Esophagus (tissue), 2 donors: ENCODE results near the gene SLC37A2. TPM values are rescaled to one million over a fixed set of nuclear protein-coding genes. Genes with fewer than 3 reads are reported as not detected.

Source experiments
- H3K27ac ChIP-seq, 2 donors: one replicate each; pipeline ENCODE4 v1.5.1; 2013; ENCODE audit warnings: low read depth in 2 of 2, mild to moderate bottlenecking in 2 of 2, inconsistent platforms in 1 of 2, low read length in 1 of 2, moderate library complexity in 1 of 2
- H3K27me3 ChIP-seq, 2 donors: one replicate each; pipeline ENCODE4 v1.6.1; 2013; ENCODE audit warnings: low read length in 2 of 2, control low read depth in 1 of 2, mild to moderate bottlenecking in 1 of 2; ENCODE audit not compliant: insufficient read depth in 2 of 2, control insufficient read depth in 1 of 2
- H3K36me3 ChIP-seq, 2 donors: one replicate each; pipeline ENCODE4 v1.6.1; 2013; ENCODE audit warnings: low read length in 1 of 2; ENCODE audit not compliant: control insufficient read depth in 2 of 2, insufficient read depth in 2 of 2
- H3K4me1 ChIP-seq, 2 donors: one replicate each; pipeline ENCODE4 v1.6.1; 2013; ENCODE audit warnings: low read length in 1 of 2; ENCODE audit not compliant: control insufficient read depth in 2 of 2, insufficient read depth in 2 of 2
- H3K4me3 ChIP-seq, 2 donors: one replicate each; pipeline ENCODE4 v1.5.1; 2013; ENCODE audit warnings: low read length in 2 of 2, mild to moderate bottlenecking in 2 of 2, low read depth in 1 of 2, moderate library complexity in 1 of 2
- H3K9me3 ChIP-seq, 2 donors: one replicate each; pipeline ENCODE4 v1.6.1; 2013; ENCODE audit warnings: mild to moderate bottlenecking in 2 of 2, low read depth in 1 of 2, low read length in 1 of 2, moderate library complexity in 1 of 2; ENCODE audit not compliant: control insufficient read depth in 2 of 2, insufficient read depth in 1 of 2
- WGBS, 2 donors: extraction: QIAGEN DNeasy Blood & Tissue Kit; methylation state at CpG; one replicate each; pipeline ENCODE4 v1.1.7; 2013; 5-methylcytosine and 5-hydroxymethylcytosine counted together
- polyA plus RNA-seq, 2 donors: library from polyadenylated mRNA; stranded (reverse); fragments of 200-250 nt; gene quantifications; one replicate each; pipeline ENCODE4 v1.2.3, GENCODE V29; 2013
- donor health status: healthy with polysubstance abuse.
- donor health status: Bipolar disorder and iron deficiency.

Gene SLC37A2
- polyA plus RNA-seq, 2 donors = 21.7 to 27.0 TPM

GRCh38 chr11:125075242-125075625, 12.1 kb downstream of the SLC37A2 start:
- Histone ChIP-seq H3K4me3 (no peak overlapping the region), H3K4me1 (peaks cover 0 to 22% of the 10 kb centered on the region in 2 donors), H3K27ac (peak overlapping the region; percentile 24 to 61), H3K27me3 (no peaks in the 10 kb centered on the region), H3K36me3 (no peaks in the 10 kb centered on the region), H3K9me3 (no peaks in the 10 kb centered on the region)
- WGBS, 2 donors = 82 to 84% methylated on average over 7 of the region's 7 CpGs

- no peaks in the 10 kb centered on the region for H3K27me3 ChIP-seq
- H3K4me1 ChIP-seq = peaks cover 0 to 16% of the 10 kb centered on the region in 2 donors
- peak overlapping the region; percentile 24 to 61 for H3K27ac ChIP-seq
- no peaks in the 10 kb centered on the region for H3K9me3 ChIP-seq
- no peak overlapping the region for H3K4me3 ChIP-seq
- no peaks in the 10 kb centered on the region for H3K36me3 ChIP-seq
- WGBS, 2 donors = 61% methylated on average over 11 of the region's 11 CpGs
These were observed 12.8 kb downstream of the SLC37A2 start for GRCh38 chr11:125075900-125076317.

GRCh38 chr11:125076378-125076945, 13.4 kb downstream of the SLC37A2 start:
- no peak overlapping the region for H3K27ac ChIP-seq
- H3K4me3 ChIP-seq = no peak overlapping the region
- no peaks in the 10 kb centered on the region for H3K9me3 ChIP-seq
- H3K4me1 ChIP-seq = peaks cover 0 to 11% of the 10 kb centered on the region in 2 donors
- no peaks in the 10 kb centered on the region for H3K36me3 ChIP-seq
- 80 to 83% methylated on average over 14 of the region's 14 CpGs for WGBS, 2 donors
- no peaks in the 10 kb centered on the region for H3K27me3 ChIP-seq

GRCh38 chr11:125078016-125078415, 14.9 kb downstream of the SLC37A2 start:
- H3K4me3 ChIP-seq = no peak overlapping the region
- H3K27ac ChIP-seq = no peak overlapping the region
- no peaks in the 10 kb centered on the region for H3K9me3 ChIP-seq
- H3K27me3 ChIP-seq = no peaks in the 10 kb centered on the region
- no peaks in the 10 kb centered on the region for H3K36me3 ChIP-seq
- H3K4me1 ChIP-seq = peaks cover 0 to 14% of the 10 kb centered on the region in 2 donors
- 91 to 95% methylated on average over 11 of the region's 11 CpGs for WGBS, 2 donors

- no peak overlapping the region for H3K27ac ChIP-seq
- H3K4me1 ChIP-seq = peaks cover 0 to 18% of the 10 kb centered on the region in 2 donors
- no peaks in the 10 kb centered on the region for H3K9me3 ChIP-seq
- no peak overlapping the region for H3K4me3 ChIP-seq
- H3K36me3 ChIP-seq = no peaks in the 10 kb centered on the region
- H3K27me3 ChIP-seq = no peaks in the 10 kb centered on the region
- WGBS, 2 donors = 94 to 96% methylated on average over 14 of the region's 14 CpGs
These were observed 15.5 kb downstream of the SLC37A2 start for GRCh38 chr11:125078516-125079140.

GRCh38 chr11:125079151-125079877, 16.2 kb downstream of the SLC37A2 start:
- no peaks in the 10 kb centered on the region for H3K27me3 ChIP-seq
- WGBS, 2 donors = 83 to 85% methylated on average over 18 of the region's 18 CpGs
- no peaks in the 10 kb centered on the region for H3K9me3 ChIP-seq
- no peak overlapping the region for H3K27ac ChIP-seq
- peaks cover 3 to 25% of the 10 kb centered on the region in 2 donors for H3K4me1 ChIP-seq
- no peak overlapping the region for H3K4me3 ChIP-seq
- no peaks in the 10 kb centered on the region for H3K36me3 ChIP-seq

GRCh38 chr11:125079878-125080530, 16.9 kb downstream of the SLC37A2 start:
- Histone ChIP-seq H3K27me3 (no peaks in the 10 kb centered on the region), H3K36me3 (no peaks in the 10 kb centered on the region), H3K9me3 (no peaks in the 10 kb centered on the region), H3K4me3 (no peak overlapping the region), H3K4me1 (peaks cover 3 to 25% of the 10 kb centered on the region in 2 donors), H3K27ac (no peak overlapping the region)
- 89 to 91% methylated on average over 10 to 12 of the region's 12 CpGs for WGBS, 2 donors

- WGBS, 2 donors = 88 to 92% methylated on average over 12 of the region's 12 CpGs
- no peak overlapping the region for H3K4me3 ChIP-seq
- no peaks in the 10 kb centered on the region for H3K27me3 ChIP-seq
- peaks cover 0 to 1% of the 10 kb centered on the region in 2 donors for H3K36me3 ChIP-seq
- H3K9me3 ChIP-seq = no peaks in the 10 kb centered on the region
- no peak overlapping the region for H3K27ac ChIP-seq
- H3K4me1 ChIP-seq = peaks cover 3 to 21% of the 10 kb centered on the region in 2 donors
These were observed 17.4 kb downstream of the SLC37A2 start for GRCh38 chr11:125080531-125080911.

- Histone ChIP-seq H3K27me3 (no peaks in the 10 kb centered on the region), H3K4me1 (peaks cover 3 to 15% of the 10 kb centered on the region in 2 donors), H3K9me3 (no peaks in the 10 kb centered on the region), H3K4me3 (no peak overlapping the region), H3K36me3 (peaks cover 0 to 4% of the 10 kb centered on the region in 2 donors), H3K27ac (no peak overlapping the region)
- 78 to 83% methylated on average over 14 of the region's 14 CpGs for WGBS, 2 donors
These were observed 18.1 kb downstream of the SLC37A2 start for GRCh38 chr11:125081098-125081798.
